Uterus (tissue), 4 donors: ENCODE data around the gene IRAK3. TPM values are rescaled to one million over a fixed set of nuclear protein-coding genes. Genes with fewer than 3 reads are reported as not detected.
A peak's percentile ranks its signal among the peaks of the same experiment; 100 is the strongest.
"Not testable (repeated sequence)": the region's sequence is repeated elsewhere in the genome, so short reads cannot be mapped to it uniquely, and the experiment has no call there.

Experiments
- DNase-seq, 2 donors: peaks; one replicate each; pipeline ENCODE4 v3.0.0-alpha.2; 2019 to 2020
- H3K27ac ChIP-seq, 2 donors: fragments of 200-600 bp; sonication (generic); 1 replicate in 1 of 2; 2 replicates in 1 of 2; pipeline ENCODE4 v1.5.1; 2016 to 2018
- H3K27me3 ChIP-seq, 2 donors: fragments of 200-600 bp; sonication (generic); one replicate each; pipeline ENCODE4 v1.5.1; 2018 to 2019; ENCODE audit warnings: control low read depth in 1 of 2
- H3K36me3 ChIP-seq, 2 donors: fragments of 200-600 bp; sonication (generic); one replicate each; pipeline ENCODE4 v1.5.1; 2019; ENCODE audit warnings: control low read depth in 1 of 2
- H3K4me1 ChIP-seq, 2 donors: fragments of 200-600 bp; sonication (generic); one replicate each; pipeline ENCODE4 v1.5.1; 2018 to 2019; ENCODE audit warnings: control low read depth in 1 of 2
- H3K4me3 ChIP-seq, 2 donors: fragments of 200-600 bp; sonication (generic); 1 replicate in 1 of 2; 2 replicates in 1 of 2; pipeline ENCODE4 v1.5.1; 2018 to 2019; ENCODE audit warnings: mild to moderate bottlenecking in 1 of 2
- H3K9me3 ChIP-seq, 2 donors: fragments of 200-600 bp; sonication (generic); one replicate each; pipeline ENCODE4 v1.5.1; 2019; ENCODE audit warnings: control low read depth in 1 of 2
- POLR2A ChIP-seq, 2 donors: fragments of 450-650 bp; IDR thresholded peaks; one replicate each; pipeline ENCODE4 v1.6.1; 2016; ENCODE audit warnings: antibody characterized with exemption in 2 of 2, mild to moderate bottlenecking in 1 of 2, moderate library complexity in 1 of 2
- intact Hi-C: fragments of 100-400 bp; cut with DNase I; formaldehyde crosslinking; loops from one replicate; pipeline ENCODE4 v1.15.1; 2023; ENCODE audit warnings: low total_unique reads
- total RNA-seq, 4 donors: library from RNA; depleted of rRNA in 3 of 4; stranded (reverse); fragments of >200 nt in 3 of 4; gene quantifications; one replicate each; pipeline versions ENCODE4 v1.1.0 to v1.2.4, GENCODE V29; 2014 to 2023
- TF ChIP-seq, protein P1 (sequence below), 4 experiments: fragments of 200-600 bp in 2 of 4; fragments of 450-650 bp in 2 of 4; sonication (generic) in 2 of 4; IDR thresholded peaks; one replicate each; pipeline ENCODE4 v1.5.1; 2016 to 2019; ENCODE audit warnings: antibody characterized with exemption in 4 of 4, mild to moderate bottlenecking in 2 of 4, moderate library complexity in 1 of 4
- donor health status: DM: yes; HTN: yes; CAD: no.

Gene IRAK3
- total RNA-seq, 4 donors from 2014 or later, result 18.7 to 39.7 (median 24.2) TPM

DNA sequence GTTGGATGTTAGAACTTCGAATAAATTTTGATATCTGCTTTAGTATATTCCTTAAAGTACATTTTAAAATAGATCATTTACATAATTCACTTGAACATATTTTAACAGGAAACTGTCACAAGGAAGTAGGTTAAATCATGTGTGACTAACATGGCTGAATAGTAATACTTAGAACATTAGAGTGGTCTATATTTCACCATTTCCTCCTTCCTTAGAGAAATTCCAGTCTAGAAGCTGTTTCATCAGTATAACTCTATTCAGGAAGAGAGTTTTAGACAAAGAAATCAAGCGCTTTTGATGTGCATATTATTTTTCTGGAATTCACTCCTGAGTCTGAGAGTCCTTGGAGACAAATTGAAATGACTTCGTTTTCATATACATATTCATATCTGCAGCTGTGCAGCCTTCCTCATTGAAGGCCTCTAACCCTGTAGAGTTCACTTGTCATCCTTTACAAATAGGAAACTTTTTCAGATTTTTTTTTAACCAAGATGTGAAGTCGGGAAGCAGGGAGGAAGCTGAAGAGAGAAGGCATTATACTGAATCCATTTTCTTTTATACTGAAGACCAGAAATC, 28.4 kb downstream of the IRAK3 start:
- DNase-seq, result no peak
- no peaks in the 10 kb centered on the region for H3K4me1 ChIP-seq
- no peaks in the 10 kb centered on the region for H3K36me3 ChIP-seq
- H3K9me3 ChIP-seq, result no peaks in the 10 kb centered on the region
- H3K27ac ChIP-seq, result no peak overlapping the region
- H3K4me3 ChIP-seq, result no peak overlapping the region
- intact Hi-C loops, result no loop called here
- TF ChIP-seq POLR2A (IDR thresholded peaks at IDR 0.05), result no peak
- TF ChIP-seq, protein P1, sequence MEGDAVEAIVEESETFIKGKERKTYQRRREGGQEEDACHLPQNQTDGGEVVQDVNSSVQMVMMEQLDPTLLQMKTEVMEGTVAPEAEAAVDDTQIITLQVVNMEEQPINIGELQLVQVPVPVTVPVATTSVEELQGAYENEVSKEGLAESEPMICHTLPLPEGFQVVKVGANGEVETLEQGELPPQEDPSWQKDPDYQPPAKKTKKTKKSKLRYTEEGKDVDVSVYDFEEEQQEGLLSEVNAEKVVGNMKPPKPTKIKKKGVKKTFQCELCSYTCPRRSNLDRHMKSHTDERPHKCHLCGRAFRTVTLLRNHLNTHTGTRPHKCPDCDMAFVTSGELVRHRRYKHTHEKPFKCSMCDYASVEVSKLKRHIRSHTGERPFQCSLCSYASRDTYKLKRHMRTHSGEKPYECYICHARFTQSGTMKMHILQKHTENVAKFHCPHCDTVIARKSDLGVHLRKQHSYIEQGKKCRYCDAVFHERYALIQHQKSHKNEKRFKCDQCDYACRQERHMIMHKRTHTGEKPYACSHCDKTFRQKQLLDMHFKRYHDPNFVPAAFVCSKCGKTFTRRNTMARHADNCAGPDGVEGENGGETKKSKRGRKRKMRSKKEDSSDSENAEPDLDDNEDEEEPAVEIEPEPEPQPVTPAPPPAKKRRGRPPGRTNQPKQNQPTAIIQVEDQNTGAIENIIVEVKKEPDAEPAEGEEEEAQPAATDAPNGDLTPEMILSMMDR (IDR thresholded peaks at IDR 0.05), result no peak
- no peaks in the 10 kb centered on the region for H3K27me3 ChIP-seq

DNA sequence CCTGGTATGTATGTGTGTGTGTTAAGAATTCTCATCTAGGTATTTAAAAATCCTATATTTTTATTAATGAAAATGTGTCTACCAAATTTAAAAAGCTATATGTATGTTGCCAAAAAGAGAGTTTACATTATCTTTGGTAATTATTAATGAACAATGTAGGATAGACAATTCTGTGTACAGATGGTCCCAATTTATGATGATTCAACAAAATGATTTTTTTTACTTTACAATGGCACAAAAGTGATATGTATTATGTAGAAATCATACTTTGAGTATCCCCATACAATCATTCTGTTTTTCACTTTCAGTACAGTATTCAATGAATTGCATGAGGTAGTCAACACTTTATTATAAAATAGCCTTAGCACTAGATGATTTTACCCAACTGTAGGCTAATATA, 39.4 kb downstream of the IRAK3 start:
- Histone ChIP-seq H3K36me3 (no peaks in the 10 kb centered on the region), H3K4me1 (no peaks in the 10 kb centered on the region), H3K4me3 (no peak overlapping the region), H3K9me3 (no peaks in the 10 kb centered on the region), H3K27ac (no peak overlapping the region), H3K27me3 (no peaks in the 10 kb centered on the region)
- DNase-seq, result no peak
- TF ChIP-seq, protein P1 (IDR thresholded peaks at IDR 0.05), result no peak
- TF ChIP-seq POLR2A (IDR thresholded peaks at IDR 0.05), result no peak
- intact Hi-C loops, result no loop called here

DNA sequence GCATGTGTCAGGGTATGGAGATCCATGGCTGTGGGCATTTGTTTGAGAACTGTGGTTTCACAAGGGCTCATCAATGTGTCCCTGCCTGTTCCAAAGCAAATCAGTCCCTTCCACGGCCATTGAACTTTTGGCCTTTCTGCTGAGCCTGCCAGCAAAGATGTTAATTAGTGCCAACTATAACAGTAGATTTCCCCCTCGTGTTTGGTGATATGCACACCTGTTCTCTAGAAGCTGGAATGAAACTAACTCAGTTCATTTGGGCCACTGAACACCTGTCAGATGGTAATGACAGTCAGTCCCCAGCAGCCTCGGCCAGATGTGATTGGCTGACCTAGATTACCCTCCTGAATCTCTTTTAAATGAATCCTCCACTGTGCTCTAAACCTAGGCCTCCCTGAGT, 43.2 kb downstream of the IRAK3 start:
- no peak for TF ChIP-seq POLR2A (IDR thresholded peaks at IDR 0.05)
- TF ChIP-seq, protein P1 (IDR thresholded peaks at IDR 0.05), result no peak
- Histone ChIP-seq H3K27ac (no peak overlapping the region), H3K4me3 (no peak overlapping the region), H3K4me1 (no peaks in the 10 kb centered on the region), H3K36me3 (no peaks in the 10 kb centered on the region), H3K27me3 (no peaks in the 10 kb centered on the region), H3K9me3 (no peaks in the 10 kb centered on the region)
- intact Hi-C loops, result loop anchor here (5.0 kb wide), 1 partner anchor 85 kb away; no protein-coding TSS in a partner anchor
- DNase-seq, result no peak

DNA sequence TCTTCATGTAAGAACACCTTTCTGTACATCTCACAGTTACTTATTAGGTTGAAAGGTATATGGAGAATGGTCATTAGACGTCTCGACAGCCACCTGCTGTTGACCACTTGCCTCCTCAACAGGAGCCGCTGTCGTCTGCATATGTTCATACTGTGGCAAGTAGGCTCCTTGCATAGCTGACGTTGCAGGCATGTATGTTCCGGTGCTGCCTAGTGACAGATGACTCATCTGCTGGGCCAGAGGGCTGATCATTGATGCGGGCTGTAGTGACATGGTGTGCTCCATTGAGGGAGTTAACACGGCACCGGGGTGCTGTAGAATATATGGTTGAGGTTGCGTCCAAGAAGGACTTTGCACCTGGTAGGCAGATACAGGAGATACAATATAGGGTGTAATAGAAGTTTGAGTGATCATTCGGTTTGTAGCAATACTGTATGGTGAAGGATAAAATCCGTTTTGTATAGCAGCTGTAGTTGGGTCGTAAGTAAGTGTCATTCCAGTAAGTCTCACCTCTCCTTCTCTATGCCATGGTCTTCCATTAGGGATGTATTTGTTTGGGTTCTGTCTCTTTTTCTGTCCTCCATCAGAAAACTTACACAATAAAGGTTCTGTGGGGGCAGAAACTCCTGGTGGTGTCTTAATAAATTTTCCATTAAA, 45.2 kb downstream of the IRAK3 start:
- not testable (repeated sequence) for DNase-seq, H3K4me3 ChIP-seq, H3K27me3 ChIP-seq, H3K9me3 ChIP-seq, H3K36me3 ChIP-seq, H3K4me1 ChIP-seq
- peak overlapping the region in 1 of 2 donors; percentile 52 for H3K27ac ChIP-seq
- intact Hi-C loops, result loop anchor here (5.0 kb wide), 1 partner anchor 87 kb away; no protein-coding TSS in a partner anchor

DNA sequence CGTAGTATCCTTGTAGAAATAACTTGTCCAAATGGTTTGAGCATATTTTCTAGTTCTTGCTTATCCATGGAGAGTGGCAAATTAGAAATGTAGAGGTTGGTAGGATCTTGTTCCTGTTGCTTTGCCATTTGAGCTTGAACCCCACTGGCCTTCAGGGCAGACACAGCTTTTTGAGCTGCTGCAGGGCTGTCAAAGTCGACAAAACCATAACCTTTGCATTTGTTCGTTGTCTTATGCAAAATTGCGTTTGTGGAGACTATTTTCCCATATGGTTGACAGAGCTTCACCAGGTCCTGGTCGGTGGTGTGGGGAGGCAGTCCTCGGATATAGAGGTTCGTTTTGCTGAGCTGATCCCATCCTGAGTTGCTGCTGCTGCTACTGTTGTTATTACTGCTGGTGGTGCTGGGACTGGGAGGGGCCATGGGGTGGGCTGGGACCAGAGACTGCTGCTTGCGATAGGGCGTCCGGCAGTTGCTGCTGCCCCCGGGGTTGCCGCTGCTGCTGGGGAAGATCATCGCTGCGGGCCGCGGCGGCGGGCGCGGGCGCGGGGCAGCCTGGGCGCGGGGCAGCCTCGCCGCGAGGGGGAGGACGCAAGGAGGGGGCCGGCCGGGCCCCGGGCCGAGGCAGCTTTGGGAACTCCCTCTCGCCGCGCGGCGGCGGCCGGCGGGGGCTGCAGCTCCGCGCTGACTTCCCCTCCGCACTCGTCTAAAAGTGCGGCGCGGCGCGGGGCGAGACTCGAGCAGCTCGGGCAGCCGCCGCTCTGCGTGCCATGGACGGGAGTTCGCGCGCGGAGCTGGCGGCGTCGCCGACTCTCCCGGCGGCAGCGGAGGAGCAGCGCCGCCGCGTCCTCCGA, 46.0 kb downstream of the IRAK3 start:
- TF ChIP-seq, protein P1 (IDR thresholded peaks at IDR 0.05), result peak in 1 of 4 experiments; percentile 25
- intact Hi-C loops, result loop anchor here (5.0 kb wide), 1 partner anchor 88 kb away; no protein-coding TSS in a partner anchor

More for the DNA sequence above, 46.0 kb downstream of the IRAK3 start:
- not testable (repeated sequence) for H3K36me3 ChIP-seq, H3K27me3 ChIP-seq, H3K4me1 ChIP-seq, H3K9me3 ChIP-seq
- peak overlapping the region; percentile 52 to 53 for H3K27ac ChIP-seq
- H3K4me3 ChIP-seq, result peak overlapping the region; percentile 17 to 46
- DNase-seq, result peak; percentile 28 to 53
